GM23338 (cell line): ENCODE measurements around the gene CDK11A. TPM values are rescaled to one million over a fixed set of nuclear protein-coding genes. Genes with fewer than 3 reads are reported as not detected.
"Not testable (repeated sequence)": the region's sequence is repeated elsewhere in the genome, so short reads cannot be mapped to it uniquely, and the experiment has no call there.

Experiments
- ATAC-seq: fragments of 200-7000 bp; cut with Tn5 transposase; 3 replicates; pipeline ENCODE4 v1.9.1; 2020
- DNase-seq: peaks from one replicate; pipeline ENCODE4 v3.0.0-alpha.2; 2015; ENCODE audit warnings: low spot score
- H2AFZ ChIP-seq: fragments of 200-600 bp; sonication (generic); 2 replicates; pipeline ENCODE4 v1.8.0; 2016; ENCODE audit warnings: antibody characterized with exemption, mild to moderate bottlenecking, moderate library complexity
- H3F3A ChIP-seq: fragments of 200-600 bp; sonication (generic); replicated peaks from 2 replicates; pipeline ENCODE4 v1.8.0; 2017; ENCODE audit warnings: antibody characterized with exemption, mixed run types, low read depth
- H3K27ac ChIP-seq: fragments of 200-600 bp; sonication (generic); 2 replicates; pipeline ENCODE4 v1.6.1; 2016; ENCODE audit warnings: low read depth
- H3K27me3 ChIP-seq: fragments of 200-600 bp; sonication (generic); 2 replicates; pipeline ENCODE4 v1.8.0; 2016; ENCODE audit warnings: mild to moderate bottlenecking, mixed run types, moderate library complexity; ENCODE audit not compliant: insufficient read depth
- H3K36me3 ChIP-seq: fragments of 200-600 bp; sonication (generic); 2 replicates; pipeline ENCODE4 v1.8.0; 2016; ENCODE audit warnings: mild to moderate bottlenecking; ENCODE audit not compliant: insufficient read depth
- H3K4me1 ChIP-seq: fragments of 200-600 bp; sonication (generic); 2 replicates; pipeline ENCODE4 v1.8.0; 2016; ENCODE audit warnings: mild to moderate bottlenecking, moderate library complexity; ENCODE audit not compliant: insufficient read depth
- H3K4me2 ChIP-seq: fragments of 200-600 bp; sonication (generic); 2 replicates; pipeline ENCODE4 v1.7.1; 2017; ENCODE audit warnings: mixed run types
- H3K4me3 ChIP-seq: fragments of 200-600 bp; sonication (generic); 2 replicates; pipeline ENCODE4 v1.6.1; 2016; ENCODE audit warnings: mixed run types
- H3K79me2 ChIP-seq: fragments of 200-600 bp; sonication (generic); replicated peaks from 2 replicates; pipeline ENCODE4 v1.8.0; 2017; ENCODE audit warnings: mild to moderate bottlenecking; ENCODE audit not compliant: insufficient read depth
- H3K9me2 ChIP-seq: fragments of 200-600 bp; sonication (generic); 2 replicates; pipeline ENCODE4 v1.8.0; 2017; ENCODE audit not compliant: insufficient read depth
- H4K20me1 ChIP-seq: fragments of 200-600 bp; sonication (generic); replicated peaks from 2 replicates; pipeline ENCODE4 v1.8.0; 2017; ENCODE audit warnings: mild to moderate bottlenecking; ENCODE audit not compliant: insufficient read depth
- H3K27ac Mint-ChIP-seq: 2 replicates; pipeline ENCODE4 v1.8.0; 2020; ENCODE audit warnings: inconsistent platforms, mild to moderate bottlenecking, moderate library complexity, mixed read lengths
- H3K27me3 Mint-ChIP-seq: 3 replicates; pipeline ENCODE4 v1.8.0; 2022; ENCODE audit warnings: low read depth, mild to moderate bottlenecking, moderate library complexity, mixed read lengths, inconsistent platforms; ENCODE audit not compliant: insufficient read depth, poor library complexity
- H3K36me3 Mint-ChIP-seq: 3 replicates; pipeline ENCODE4 v1.8.0; 2021; ENCODE audit warnings: low read depth, mild to moderate bottlenecking, inconsistent platforms, moderate library complexity, mixed read lengths
- H3K4me1 Mint-ChIP-seq: 3 replicates; pipeline ENCODE4 v1.8.0; 2020; ENCODE audit warnings: mild to moderate bottlenecking, inconsistent platforms, mixed read lengths
- H3K4me3 Mint-ChIP-seq: 3 replicates; pipeline ENCODE4 v1.8.0; 2021; ENCODE audit warnings: moderate library complexity, mild to moderate bottlenecking, inconsistent platforms, mixed read lengths
- H3K9me3 Mint-ChIP-seq: 3 replicates; pipeline ENCODE4 v1.8.0; 2020; ENCODE audit warnings: moderate library complexity, mild to moderate bottlenecking, inconsistent platforms, mixed read lengths
- STAT1 ChIP-seq: IDR thresholded peaks from one replicate; pipeline ENCODE4 v1.6.1; 2016; ENCODE audit warnings: antibody characterized with exemption; ENCODE audit not compliant: unreplicated experiment
- polyA plus RNA-seq: library from polyadenylated mRNA; unstranded; fragments of >200 nt; fragmentation: Nextera tagmentation; extraction: Ambion mirVana; gene quantifications from 2 replicates; pipeline ENCODE4 v1.2.1, GENCODE V29; 2016
- total RNA-seq: library from RNA; depleted of rRNA; stranded (reverse); fragments of >200 nt; shearing (Covaris generic); gene quantifications from 2 replicates; pipeline ENCODE4 v1.2.3, GENCODE V29; 2014

The CDK11A gene
- total and polyA plus RNA-seq, 2 experiments from 2014 or later: 22.8 to 72.6 TPM

DNA sequence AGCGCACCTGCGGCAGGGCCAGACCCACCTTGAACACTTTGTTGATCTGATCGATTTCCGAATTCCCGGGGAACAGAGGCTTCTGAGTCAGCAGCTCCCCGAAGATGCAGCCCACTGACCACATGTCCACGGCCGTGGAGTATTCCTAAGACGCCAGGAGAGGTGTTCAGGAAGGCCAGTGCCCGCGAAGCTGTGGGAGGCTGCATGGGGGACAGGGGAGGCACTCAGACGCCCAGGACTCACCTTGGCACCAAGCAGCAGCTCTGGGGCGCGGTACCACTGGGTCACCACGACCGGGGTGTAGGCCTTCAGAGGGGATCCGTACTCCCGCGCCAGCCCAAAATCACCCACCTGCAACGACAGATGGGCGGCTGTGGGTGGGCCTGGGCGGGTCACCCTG lies 20.4 kb downstream of the CDK11A start:
- H2AFZ ChIP-seq: no peak overlapping the region
- no peak for ATAC-seq
- no peak overlapping the region for H3K27ac ChIP-seq
- no peaks in the 10 kb centered on the region for H3K36me3 ChIP-seq
- H3K9me2 ChIP-seq: no peaks in the 10 kb centered on the region
- no peak overlapping the region for H3K4me3 ChIP-seq
- no peaks in the 10 kb centered on the region for H3K4me1 ChIP-seq
- Mint-ChIP-seq H3K9me3 (no peaks in the 10 kb centered on the region), H3K27me3 (peaks cover 1% of the 10 kb centered on the region), H3K4me3 (no peak overlapping the region), H3K4me1 (no peaks in the 10 kb centered on the region), H3K27ac (no peak overlapping the region), H3K36me3 (peaks cover 4% of the 10 kb centered on the region; the same call in 2 of the 3 replicates)
- no peaks in the 10 kb centered on the region for H3K27me3 ChIP-seq
- no peak overlapping the region for H3K4me2 ChIP-seq
- no peak for DNase-seq
- no peak for TF ChIP-seq STAT1
- no peaks in the 10 kb centered on the region for H4K20me1 ChIP-seq
- H3F3A ChIP-seq: no peaks in the 10 kb centered on the region
- no peaks in the 10 kb centered on the region for H3K79me2 ChIP-seq

DNA sequence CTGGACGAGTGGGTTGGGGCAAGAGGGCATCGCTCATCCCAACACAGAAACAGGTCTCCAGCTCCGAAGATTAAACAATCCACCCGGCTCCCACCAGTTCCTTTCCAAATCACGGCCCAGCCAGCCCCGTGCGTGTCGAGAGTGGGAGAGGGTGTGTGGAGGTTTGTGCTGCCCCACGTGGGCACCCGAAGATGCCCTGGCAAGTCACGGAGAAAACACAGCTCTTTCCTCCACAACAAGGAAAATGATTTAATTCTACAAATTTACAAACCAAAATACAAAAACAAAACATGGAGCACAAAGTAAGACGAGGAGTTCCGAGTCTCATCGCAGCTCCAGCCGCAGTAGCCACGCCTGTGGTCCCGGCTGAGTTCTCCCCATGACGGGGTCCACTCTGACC lies 21.7 kb downstream of the CDK11A start:
- not testable (repeated sequence) for ATAC-seq, H3K4me3 ChIP-seq, H3K27ac Mint-ChIP-seq, H3K9me3 Mint-ChIP-seq, H3K79me2 ChIP-seq, H3K27ac ChIP-seq, H3K4me2 ChIP-seq, H3K27me3 Mint-ChIP-seq, H3K27me3 ChIP-seq, H2AFZ ChIP-seq, DNase-seq, H3K36me3 Mint-ChIP-seq, H4K20me1 ChIP-seq, H3K4me3 Mint-ChIP-seq, H3F3A ChIP-seq, H3K4me1 ChIP-seq, H3K9me2 ChIP-seq, H3K36me3 ChIP-seq, H3K4me1 Mint-ChIP-seq

DNA sequence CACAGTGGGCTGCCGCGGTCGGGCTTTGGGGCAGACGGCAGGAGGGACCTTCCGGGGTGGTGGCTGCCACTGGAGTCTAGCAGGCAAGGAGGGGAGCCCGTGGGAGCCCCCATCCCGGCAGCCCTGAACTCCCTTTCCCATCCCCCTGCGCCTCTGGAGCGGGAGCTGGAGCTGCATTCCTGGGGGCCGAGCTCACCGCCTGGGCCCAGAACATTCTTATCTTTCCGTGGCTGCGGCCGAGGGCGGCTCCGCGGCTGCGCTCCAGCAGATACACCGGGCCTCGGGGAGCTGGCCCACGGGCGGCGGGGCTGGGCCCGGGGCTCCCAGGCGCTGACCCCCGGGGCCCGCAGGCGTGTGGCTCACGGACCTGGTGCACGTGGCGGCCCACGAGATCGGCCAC lies 23.6 kb downstream of the CDK11A start:
- H2AFZ ChIP-seq, H3K9me2 ChIP-seq, H3K79me2 ChIP-seq, H3K4me3 Mint-ChIP-seq, H3K36me3 Mint-ChIP-seq, H4K20me1 ChIP-seq, H3K27ac ChIP-seq, DNase-seq, H3K9me3 Mint-ChIP-seq, H3K4me1 ChIP-seq, H3K27me3 Mint-ChIP-seq, H3K4me2 ChIP-seq, H3K36me3 ChIP-seq, H3K4me1 Mint-ChIP-seq, H3K27me3 ChIP-seq, H3K4me3 ChIP-seq, H3F3A ChIP-seq, H3K27ac Mint-ChIP-seq: not testable (repeated sequence)
- peak; percentile 67 for ATAC-seq

DNA sequence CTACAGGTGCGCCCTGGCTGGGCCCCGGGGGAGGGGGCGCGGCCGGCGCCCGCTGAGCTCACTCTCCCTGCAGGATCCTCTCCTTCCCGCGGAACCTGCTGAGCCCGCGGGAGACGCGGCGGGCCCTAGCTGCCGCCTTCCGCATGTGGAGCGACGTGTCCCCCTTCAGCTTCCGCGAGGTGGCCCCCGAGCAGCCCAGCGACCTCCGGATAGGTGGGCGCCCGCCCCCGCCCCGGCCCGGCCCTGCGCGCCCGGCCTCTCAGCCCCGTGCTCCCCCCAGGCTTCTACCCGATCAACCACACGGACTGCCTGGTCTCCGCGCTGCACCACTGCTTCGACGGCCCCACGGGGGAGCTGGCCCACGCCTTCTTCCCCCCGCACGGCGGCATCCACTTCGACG lies 24.1 kb downstream of the CDK11A start:
- H3K4me3 ChIP-seq, H2AFZ ChIP-seq, H3K4me2 ChIP-seq, H3K9me3 Mint-ChIP-seq, H3K36me3 ChIP-seq, H3K79me2 ChIP-seq, H3K4me1 Mint-ChIP-seq, H3F3A ChIP-seq, H4K20me1 ChIP-seq, DNase-seq, H3K36me3 Mint-ChIP-seq, H3K9me2 ChIP-seq, H3K4me1 ChIP-seq, H3K27ac ChIP-seq, H3K27ac Mint-ChIP-seq, H3K4me3 Mint-ChIP-seq, H3K27me3 Mint-ChIP-seq, H3K27me3 ChIP-seq: not testable (repeated sequence)
- peak; percentile 43 for ATAC-seq

DNA sequence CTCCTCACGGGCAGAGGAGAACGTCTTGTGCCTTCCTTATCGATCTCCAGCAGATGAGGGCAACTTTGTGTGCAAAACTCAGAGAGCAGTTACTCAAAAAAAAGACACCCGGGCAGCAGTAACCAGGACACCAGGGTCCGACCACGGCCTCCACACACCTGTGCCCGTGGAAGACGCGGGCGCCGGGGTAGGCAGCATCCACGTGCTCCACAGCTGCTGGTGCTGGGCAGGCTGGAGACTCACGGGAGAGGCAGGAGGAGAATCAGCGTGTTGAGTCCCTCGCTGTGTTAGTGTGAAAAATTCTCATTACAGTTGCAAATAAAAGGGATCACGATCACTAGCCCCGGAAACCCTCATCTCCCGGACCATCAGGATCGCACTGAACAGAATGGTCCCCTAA lies 25.1 kb downstream of the CDK11A start:
- H3K27ac ChIP-seq, H3K27me3 ChIP-seq, H3K4me1 Mint-ChIP-seq, H3K9me3 Mint-ChIP-seq, H3K4me3 Mint-ChIP-seq, H3K79me2 ChIP-seq, DNase-seq, H3F3A ChIP-seq, H3K27me3 Mint-ChIP-seq, H3K9me2 ChIP-seq, H3K27ac Mint-ChIP-seq, H3K4me2 ChIP-seq, H3K4me3 ChIP-seq, H2AFZ ChIP-seq, H3K36me3 ChIP-seq, H3K36me3 Mint-ChIP-seq, H4K20me1 ChIP-seq, H3K4me1 ChIP-seq, ATAC-seq: not testable (repeated sequence)

DNA sequence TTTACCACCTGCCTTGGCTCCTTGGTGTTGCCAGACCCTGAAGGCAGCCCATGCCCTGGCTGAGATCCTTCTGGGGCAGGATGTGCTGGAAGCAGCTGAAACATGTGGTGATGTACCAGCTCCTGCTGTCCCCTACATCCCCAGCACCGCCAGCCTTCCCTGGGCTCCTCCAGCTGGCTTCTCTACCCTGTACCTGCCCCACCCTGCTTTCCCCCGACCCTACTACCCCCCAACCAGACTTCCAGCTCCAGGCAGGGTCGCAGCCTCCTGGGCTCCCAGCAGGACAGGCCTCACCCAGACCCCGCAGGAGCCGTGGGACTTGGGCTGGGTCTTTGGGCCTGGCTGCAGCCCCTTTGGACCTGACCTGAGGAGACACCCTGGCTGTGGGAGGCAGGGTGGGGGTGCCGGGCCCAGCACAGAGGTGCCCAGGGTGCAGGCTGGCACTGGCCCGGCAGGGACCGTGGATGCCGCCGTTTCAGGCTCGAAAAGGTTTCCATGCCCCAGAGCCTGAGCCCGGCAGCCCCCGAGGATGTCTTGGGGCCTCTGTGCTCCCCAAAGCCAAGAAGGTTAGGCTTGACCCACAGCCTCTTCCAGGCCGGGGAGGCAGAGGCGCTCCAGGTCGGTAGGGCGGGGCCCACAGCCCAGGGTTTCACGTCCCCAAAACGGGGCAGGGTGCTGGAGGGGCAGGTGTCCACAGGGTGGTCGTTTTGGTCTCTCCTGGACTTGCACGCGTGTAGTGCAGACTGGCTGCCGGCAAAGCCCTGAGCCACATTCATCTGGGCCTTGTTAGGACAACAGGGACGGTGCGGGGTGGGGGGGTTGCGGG lies 26.6 kb downstream of the CDK11A start:
- not testable (repeated sequence) for H3K9me3 Mint-ChIP-seq, H3K4me2 ChIP-seq, H3K36me3 ChIP-seq, H4K20me1 ChIP-seq, H3K4me1 Mint-ChIP-seq, H3F3A ChIP-seq, H3K36me3 Mint-ChIP-seq, H3K27me3 Mint-ChIP-seq, ATAC-seq, H3K27ac ChIP-seq, H3K4me3 Mint-ChIP-seq, H2AFZ ChIP-seq, H3K27me3 ChIP-seq, H3K9me2 ChIP-seq, H3K27ac Mint-ChIP-seq, H3K4me1 ChIP-seq, H3K4me3 ChIP-seq, DNase-seq, H3K79me2 ChIP-seq
